Myocyte (in vitro differentiated cells): ENCODE data around the gene P2RX2. TPM values are rescaled to one million over a fixed set of nuclear protein-coding genes. Genes with fewer than 3 reads are reported as not detected.
A peak's percentile ranks its signal among the peaks of the same experiment; 100 is the strongest.

ENCODE experiments used
- DNase-seq: peaks from one replicate; pipeline ENCODE4 v3.0.0-alpha.2; 2012; ENCODE audit warnings: low read depth
- total RNA-seq: library from RNA; depleted of rRNA; stranded (reverse); fragments of >200 nt; gene quantifications from 2 replicates; pipeline ENCODE4 v1.2.3, GENCODE V29; 2014

The P2RX2 gene
- total RNA-seq, 1 donor from 2014 or later = not detected

DNA sequence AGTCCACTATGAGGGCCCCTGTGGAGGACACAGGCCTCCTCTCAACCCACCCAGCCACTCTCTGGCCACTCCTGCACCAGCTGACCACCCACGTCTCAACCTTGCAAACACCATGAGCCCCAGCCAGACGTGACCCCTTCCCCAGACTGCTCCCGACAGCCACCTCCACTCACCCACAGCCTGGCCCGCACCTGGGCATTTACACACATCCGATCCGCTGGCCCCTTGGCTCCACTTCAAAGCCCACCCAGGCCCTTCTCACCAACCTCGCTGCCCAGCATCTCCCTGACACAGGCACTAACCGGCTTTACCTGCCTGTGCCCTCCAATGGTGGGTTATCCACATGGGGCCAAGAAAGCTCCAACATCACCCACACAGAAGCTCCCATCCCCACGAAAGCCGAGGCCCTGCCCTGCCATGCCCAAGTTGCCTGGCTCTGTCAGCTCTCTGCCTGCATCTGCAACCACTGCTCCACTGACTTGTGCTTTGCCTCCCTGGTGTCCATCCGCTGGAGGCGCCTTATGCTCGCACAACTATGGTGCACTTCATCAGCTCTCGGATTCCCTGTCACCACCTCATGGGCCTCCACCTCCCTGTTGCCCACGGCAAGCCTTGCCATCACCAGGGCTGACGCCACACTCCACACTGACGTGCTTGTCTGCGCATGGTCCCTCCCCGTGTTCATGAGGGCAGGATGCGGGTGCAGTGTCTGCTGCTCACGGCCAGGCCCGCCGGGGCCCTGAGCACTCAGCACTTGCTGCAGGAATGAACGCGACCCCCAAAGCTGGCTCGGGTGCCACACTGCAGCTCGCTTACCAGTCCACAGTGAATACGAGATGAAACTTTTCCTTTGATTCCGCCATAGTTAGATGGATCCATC, 16.7 kb downstream of the P2RX2 start:
- DNase-seq = no peak

DNA sequence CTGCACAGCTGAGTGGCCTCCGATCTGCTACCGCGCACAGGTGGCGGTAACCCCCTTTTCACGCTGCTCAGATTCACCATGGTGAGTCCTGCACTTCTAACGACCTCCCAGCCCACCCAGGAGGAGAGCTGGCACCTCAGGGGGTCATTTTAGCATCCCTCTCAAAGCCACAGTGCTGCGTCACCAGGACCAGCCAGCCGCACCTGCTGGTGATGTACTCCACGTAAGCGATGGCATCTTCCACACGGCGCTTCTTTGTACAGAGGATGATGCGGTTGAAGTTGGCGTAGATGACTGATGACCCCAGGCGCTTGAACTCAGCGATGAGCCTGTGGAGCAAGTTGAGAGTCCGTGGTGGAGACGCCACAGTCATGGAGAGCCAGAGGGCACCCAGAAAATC, 19.2 kb downstream of the P2RX2 start:
- no peak for DNase-seq

DNA sequence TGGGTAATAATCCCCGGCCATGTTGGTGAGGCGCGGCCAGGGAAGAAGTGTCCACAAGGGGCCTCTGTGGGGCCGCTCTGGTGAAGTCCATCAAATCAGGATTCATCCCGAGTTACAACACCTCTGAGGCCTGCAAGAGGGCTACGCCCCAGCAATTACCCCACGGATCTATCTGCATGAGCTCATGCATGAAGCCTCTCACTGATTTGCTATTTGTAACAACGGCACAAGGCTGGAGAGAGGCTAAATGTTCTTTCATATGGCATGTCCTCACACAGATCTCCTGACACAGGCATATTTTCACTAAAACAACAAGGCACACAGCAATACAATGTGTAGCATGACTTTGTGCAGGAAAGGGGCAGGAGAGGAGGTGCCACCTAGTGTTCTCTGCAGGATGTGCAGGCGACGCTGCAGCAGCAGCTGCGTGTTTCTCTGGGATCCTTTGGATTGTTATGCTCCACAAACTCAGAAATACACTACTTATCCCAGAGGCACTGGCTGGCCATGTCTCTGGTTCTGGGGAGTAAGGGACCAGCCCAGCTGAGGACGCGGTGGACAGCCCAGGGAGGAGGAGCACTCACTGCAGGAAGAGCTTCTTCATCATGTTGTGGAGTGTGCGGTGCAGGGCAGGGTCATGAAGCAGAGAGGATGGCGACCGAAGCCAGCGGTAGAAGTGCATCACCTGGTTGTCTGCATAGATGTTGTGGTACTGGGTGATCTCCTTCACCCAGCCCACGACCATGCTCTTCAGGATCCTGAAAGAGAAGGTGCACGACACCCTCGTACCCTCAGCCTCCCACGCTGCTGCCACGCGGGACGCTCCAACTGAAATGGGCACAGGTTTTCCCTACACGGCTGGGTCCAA, 20.2 kb downstream of the P2RX2 start:
- peak; percentile 66 for DNase-seq

DNA sequence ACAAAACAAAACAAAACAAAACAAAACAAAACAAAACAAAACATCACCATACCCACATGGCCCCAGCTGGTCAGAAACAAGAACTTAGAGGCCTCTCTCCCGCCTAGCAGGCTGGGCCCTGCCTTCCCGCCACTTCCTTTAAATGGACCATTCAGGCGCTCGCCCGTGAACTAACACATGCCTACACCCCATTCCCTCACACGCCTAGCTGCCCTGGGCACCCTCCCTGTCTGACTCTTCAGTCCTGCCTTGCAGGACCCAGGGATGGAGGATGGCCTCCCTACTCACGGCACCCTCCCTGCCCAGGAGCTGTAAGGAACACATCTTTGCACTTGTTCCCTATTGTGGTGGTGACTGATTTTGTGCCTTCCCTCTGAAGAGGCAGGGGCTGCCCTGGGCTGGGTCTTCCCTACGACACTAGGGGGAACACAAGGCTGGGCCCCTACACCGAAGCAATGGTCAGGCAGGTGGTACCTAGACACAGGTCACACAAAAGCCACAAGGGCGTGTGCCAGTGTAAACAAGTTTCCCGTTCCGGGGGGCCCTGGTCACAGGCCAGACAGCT, 21.5 kb downstream of the P2RX2 start:
- no peak for DNase-seq

DNA sequence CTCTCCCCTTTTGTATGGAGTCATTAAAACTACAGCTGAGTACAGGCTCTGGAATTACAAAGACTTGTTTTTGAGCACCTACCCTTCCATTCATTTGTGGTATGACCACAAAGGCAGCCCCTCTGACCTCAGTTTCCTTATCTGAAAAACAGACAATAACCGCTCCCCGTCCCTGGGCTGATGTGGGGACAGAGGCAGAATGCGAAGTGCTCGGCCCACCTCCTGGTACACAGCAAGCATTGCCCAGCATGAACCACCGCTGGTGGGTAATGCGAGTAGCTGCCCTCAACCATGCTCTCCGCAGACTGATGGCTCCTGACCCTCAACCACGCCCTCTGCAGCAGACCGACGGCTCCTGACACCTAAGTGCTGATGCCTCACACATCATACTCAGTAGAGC, 22.4 kb downstream of the P2RX2 start:
- no peak for DNase-seq

DNA sequence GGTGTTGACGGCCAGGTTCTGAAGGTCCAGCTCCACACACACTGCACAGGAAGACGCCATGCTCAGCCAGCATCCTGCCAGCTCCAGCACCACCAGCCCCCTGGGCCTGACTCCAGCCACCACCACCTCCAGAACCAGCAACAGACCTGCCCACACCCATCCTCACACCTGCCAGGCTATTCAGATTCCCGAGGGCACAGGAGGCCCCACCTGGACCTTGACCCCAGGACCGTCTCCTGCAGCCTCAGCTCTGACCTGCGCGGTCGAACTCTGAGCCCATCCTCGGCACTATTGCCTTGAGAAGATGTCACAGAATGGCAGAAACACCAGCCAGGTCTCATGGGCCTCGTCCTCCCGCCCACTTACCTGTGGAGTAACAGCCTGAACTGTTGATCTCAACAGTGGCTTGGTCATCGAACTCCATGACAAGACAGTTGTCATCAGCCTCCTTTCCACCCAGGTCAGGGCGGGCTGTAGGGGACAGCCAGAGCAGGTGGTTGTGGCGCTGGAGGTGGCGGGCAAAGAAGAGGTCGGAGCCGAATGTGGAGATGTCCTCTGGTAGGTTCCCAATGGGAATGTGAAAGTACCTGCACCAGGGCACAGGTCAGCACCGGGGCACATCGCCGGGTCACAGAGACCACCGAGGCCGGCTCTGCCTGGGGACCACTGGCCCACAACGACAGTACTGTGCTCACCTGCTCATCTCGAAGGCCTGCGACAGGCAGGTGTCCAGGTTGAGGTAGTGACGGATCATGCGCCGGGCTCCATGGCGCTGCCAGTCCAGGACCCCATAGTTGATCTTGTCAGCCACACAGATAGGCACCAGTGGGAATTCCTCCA, 23.5 kb downstream of the P2RX2 start:
- DNase-seq = no peak

DNA sequence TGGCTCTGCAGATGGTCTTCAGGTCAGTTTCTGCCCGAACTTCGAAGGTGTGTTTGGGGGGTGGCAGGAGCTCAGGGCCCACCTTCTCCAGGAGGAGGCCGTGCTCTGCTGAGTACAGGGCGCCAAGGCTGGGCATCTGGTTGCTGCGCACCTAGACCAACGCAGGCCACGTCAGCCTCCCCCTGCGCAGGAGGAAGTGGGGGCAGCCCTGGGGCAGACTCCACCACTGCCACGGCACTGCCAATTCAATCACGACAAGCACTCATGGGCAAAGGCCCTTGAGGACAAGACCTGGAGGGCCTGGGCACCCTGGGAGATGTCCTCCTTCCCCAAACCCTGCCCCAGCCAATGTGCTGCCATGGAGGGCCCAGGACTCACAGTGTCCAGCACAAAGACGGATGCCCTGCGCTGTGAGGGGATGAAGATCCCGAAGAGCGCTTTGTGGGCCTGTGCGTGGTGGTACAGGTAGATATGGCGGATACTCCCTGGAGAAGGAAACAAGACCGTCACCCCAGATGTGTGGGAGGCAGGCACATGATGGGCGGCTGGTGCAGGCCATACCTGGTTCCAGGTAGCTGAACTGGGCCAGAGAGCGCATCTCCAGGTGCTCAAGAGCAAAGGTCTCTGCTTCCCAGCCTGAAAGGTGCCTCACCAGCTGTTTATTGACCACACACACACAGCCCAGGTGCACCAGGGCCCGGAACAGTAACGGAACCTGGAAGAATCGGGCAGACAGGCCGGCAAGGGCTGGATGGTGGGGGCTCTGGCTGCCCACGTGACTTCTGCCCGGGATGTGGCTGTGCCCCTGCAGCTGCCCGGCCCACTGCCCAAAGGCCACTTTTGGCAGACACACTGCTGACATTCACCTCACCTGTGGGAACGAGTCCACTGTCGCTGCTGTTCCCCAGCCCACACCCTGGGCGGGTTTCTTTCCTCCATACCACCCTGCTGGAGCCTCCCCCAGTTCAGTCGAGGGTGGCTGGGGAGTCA, 24.6 kb downstream of the P2RX2 start:
- no peak for DNase-seq

DNA sequence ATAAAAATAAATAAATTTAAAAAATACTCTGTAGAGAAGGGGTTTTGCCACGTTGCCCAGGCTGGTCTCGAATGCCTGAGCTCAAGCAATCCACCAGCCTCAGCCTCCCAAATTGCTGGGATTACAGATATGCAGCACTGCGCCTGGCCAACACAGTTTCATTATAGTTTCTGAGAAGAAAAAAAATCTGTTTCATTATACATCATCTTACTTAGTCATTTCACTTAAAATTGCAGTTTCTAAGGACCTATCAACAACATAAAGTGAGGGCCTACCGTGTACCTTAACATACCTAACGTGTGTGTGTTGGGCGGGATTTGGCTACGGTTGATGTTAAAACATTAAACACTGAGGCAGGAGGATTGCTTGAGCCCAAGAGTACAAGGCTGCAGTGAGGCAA, 28.3 kb downstream of the P2RX2 start:
- DNase-seq = no peak

DNA sequence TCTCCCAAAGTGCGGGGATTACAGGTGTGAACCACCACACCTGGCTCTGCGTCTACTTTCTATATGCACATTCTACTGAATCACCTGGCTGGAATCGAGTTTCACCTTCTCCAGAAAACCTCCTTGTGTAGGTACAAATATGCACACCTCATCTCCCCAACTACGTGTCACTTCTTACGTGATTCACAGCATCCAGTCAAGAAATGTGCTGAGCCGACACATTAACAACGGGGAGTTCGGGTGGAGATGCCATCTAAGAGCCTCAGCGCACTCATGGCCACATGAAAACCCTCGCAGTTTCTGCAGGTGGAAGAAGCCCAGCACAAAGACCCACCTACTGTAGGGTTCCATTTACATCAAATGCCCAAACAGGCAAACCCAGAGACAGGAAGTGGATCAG, 29.3 kb downstream of the P2RX2 start:
- DNase-seq = no peak

DNA sequence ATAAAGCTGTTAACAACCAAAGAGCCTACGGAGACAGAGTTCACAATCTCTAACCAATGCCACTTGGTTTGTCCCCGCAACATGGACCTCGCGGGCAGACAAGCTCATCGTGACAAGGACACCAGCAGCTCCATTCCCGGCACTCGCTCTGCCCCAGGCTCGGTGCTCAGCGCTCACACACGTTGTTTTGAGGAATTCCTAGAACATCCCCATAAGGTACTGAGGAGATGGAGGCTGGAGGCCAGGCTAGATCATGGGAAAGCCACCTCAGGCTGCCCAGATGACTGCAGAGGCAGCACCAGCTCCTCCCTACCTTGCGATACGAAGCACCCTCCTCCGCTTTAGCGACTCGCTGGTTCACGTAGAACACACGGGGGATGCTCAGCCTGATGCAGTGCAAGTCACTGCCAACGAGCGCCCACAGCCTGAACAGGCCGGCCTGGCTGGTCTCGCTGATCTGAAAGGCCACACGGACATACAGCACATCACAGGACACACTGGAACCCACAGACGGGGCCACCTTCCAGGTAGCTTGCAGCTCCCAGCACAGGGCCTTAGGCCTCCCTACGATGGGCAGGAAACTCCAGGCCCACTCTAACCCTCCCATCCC, 30.1 kb downstream of the P2RX2 start:
- no peak for DNase-seq

DNA sequence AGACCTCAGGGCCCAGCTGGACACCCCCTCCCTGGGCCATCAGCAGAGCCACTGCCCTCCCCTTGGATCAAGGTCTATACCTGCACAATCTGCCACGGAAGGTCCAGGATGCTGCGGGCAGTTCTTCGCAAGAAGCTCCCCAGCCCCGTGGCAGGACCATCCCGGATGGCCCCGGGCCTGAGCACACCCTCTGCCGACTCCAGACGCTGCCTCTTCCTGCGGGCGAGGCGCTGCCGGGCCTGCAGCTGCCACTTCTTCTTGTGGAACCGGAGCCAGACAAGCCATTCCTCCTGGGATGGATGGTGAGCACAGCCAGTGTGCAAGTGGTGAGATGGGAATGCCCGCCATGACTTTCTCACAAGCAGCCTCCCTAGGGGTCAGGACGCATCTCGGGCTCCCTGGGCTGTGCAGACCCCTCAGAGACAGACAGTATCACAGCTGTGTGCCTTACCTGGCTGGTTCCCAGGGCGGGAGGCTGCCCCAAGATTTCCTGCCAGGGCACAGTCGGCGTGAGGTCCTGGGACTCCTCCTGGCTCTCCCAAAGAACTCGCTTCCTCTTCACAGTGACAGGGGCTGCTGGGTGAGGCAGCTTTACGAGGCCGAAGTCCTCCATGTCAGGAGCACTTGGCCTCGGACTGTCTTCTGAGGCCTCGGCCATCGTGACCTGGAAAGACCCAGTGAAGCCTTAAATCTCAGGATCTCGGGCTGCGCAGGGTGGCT, 30.8 kb downstream of the P2RX2 start:
- DNase-seq = no peak

DNA sequence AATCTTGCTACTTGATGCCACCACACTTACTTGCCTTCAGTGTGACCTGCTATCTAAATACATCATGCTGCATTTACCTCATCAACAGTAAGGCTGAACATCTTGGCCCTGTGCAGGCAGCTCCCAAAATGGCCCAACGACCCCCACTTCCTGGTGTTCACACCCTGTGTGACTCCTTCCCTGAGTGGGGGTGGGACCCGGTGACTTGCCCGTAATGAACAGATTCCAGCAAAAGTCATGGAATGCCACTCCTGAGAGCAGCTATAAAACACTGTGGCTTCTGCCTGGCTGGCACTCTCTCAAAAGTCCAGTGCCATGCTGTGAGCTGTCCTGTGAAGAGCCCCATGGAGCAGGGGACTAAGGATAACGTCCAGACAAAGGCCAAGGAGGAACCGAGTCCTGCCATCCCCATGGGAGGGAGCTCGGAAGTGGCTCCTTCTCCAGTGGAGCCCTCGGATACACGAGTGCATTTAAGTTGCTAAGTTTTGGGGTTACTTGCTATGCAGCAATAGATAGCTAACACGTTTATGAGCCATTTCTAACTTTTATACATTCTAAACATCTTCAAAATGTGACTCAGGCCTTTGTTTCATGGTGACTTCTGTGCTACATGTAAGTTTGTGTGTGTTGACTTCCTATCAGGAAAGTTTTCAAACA, 33.0 kb downstream of the P2RX2 start:
- no peak for DNase-seq

DNA sequence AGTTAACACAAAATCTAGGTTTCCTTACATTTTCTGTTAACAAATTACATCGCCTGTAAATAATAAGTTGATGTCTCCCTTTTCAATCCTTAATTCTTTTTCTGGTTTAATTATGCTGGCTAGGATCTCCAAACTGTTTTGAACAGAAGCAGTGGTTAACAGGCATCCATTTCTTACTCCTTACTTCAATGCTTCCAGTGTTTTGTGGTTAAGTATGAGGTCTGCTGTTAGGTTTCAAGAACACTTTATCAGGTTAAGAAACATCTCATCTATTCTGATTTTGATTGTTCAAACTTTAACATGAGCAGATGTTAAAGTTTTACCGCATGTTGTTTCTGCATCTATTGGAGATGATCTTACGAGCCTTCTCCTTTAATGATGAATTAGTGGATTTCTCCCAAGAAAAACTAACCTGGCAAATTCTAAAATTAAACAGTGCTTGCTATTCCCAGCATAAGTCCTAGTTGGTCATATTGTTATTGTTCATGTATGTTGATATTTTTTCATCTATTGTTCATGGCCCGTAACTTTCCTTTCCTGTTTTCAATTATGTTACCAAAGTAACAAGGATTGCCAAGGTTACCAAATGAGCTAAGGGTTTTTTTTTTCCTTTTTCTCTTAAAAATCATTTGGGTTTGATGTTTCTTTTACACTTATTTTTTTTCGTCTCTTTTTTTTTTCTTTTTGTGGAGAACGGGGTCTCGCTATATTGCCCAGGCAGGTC, 35.2 kb downstream of the P2RX2 start:
- no peak for DNase-seq

DNA sequence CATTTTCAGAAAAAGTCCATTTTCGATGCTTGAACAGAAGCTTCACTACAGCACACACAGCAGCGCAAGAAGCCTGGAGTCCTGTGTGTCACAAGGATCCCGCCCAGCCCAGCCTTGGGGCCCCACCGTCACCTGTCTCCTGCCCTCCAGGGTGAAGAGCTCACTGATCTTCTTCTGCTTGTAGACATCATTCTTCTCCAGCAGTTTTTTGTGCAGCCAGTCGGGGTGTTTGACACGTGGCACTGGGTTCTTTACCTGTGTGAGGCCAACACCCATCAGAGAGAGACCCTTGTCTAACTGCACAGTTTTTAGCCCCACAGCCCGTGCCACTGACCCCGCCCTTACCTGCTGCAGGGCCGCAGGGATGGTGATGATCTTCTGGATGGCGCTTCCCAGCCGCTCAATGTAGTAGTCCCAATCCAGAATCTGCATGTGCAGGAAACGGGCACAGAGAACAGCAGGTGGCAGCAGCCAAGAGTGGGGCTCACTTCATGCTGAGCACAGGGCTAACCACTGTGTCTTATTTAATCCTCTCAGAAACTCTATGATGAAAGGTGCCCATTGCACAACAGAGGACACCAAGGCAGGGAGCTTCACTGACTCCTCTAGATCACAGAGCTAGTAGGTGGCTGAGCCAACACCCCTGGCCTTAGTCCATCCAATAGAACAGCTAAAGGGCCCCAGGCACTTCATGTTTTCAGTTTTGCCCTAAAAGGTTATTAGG, 38.6 kb downstream of the P2RX2 start:
- DNase-seq = no peak

DNA sequence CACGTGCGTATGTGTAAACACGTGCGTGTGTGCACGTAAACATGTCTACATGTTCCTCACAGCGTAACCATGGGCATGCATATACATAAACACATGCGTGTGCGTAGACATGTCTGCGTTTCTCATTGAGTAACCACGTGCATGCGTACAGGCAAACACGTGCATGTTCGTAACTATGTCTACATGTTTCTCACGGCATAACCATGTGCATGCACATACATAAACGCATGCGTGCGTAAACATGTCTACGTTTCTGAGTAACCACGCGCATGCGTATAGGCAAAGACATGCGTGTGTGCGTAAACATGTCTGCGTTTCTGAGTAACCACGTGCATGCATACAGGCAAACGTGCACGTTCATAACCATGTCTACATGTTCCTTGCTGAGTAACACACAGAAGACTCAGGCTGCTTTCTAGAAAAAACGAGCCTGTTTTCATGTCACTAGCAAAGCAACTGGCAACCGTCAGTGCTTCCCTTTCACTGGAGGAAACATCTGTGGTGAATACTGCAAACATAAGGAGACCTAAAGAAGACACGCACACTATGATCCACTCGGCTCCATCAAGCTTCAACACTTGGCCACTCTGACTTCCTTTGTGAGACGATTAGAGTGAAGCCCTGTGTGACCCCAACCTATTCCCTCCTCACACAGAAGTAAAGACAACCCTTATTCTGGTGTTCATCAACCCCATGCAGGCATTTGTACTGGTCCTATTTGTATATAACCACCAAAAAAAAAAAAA, 39.7 kb downstream of the P2RX2 start:
- DNase-seq = no peak

DNA sequence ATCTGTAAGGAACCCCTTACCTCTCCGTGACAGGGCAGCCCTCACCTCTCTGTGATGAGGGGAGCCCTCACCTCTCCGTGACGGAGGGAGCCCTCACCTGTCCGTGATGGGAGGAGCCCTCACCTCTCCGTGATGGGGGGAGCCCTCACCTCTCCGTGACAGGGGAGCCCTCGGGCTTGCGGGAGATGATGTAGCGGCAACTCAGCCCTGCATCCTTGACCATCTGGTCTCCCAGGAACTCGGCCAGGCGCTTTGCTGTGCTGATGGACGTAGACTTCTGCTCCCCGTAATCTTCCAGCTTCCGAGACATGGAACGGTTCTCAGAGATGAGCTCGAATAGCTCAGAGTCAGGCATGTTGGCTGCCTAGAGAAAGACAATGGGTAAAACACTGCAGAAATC, 40.6 kb downstream of the P2RX2 start:
- DNase-seq = no peak
